Astrocyte of the hippocampus (primary cell): ENCODE results near the gene SH3BGR.

Experiments used
- DNase-seq: peaks from one replicate; pipeline ENCODE4 v3.0.0; 2011; ENCODE audit warnings: low read depth, low spot score

SH3BGR gene

DNA sequence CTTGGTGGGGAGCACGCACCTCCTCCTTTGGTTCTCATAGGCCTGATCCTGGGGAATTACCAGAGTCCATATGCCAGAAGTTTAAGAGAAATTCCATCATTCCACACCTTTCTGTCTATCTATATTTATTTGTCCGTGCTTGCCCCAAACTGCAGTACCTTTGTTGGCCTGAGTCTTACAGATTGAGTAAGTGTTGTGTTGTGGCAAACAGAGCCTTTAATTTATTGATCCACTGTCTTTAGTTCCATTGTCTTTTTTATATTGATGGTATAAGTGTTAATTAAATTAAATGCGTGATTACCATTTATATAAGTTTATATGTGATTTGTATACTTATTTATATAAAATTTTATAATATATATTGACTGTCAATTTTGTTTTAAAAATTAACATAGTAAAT is 4.9 kb downstream of the SH3BGR start:
- DNase-seq, result no peak

DNA sequence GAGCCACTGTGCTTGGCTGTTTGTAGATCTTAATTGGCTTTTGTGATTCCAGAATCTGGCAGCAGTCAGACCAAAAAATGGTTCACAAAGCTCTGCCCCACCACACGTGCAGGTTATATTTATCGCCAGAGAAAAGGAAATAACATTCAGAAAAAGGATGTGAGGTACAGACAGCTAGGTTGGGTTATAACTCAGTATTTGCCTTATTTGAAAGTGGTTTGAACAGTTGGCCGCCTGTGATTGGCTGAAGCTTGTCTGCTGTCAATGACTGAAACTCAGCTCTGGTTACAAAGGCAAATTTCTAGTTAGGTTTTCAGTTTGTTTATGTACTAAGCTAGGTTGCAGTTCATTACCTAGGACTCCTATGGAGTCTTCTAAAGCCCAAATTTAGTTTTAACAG is 9.6 kb downstream of the SH3BGR start:
- DNase-seq, result no peak

- no peak for DNase-seq
These were observed 11.5 kb downstream of the SH3BGR start for GRCh38 chr21:39463308-39463707.

- DNase-seq, result no peak
These were observed 14.8 kb downstream of the SH3BGR start for GRCh38 chr21:39466584-39466983.

GRCh38 chr21:39467746-39468145 is 16.0 kb downstream of the SH3BGR start:
- no peak for DNase-seq

GRCh38 chr21:39468559-39468958 is 16.8 kb downstream of the SH3BGR start:
- no peak for DNase-seq

DNA sequence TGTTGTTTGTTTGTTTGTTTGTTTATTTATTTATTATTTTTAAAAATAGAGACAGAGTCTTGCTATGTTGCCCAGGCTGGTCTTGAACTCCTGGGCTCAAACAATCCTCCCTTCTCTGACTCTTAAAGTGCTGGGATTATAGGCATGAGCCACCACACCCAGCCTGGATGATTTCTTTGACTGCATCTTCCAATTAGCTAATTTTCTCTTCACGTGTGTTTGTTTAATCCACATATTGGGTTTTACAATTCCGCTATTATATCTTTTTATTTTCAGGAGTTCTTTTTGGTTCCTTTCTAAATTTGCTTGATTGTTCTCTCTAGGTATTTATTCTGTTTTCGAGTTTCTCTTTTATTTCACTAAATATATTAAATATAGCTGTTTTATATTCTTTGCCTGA is 19.8 kb downstream of the SH3BGR start:
- DNase-seq, result no peak

- DNase-seq, result no peak
These were observed 21.0 kb downstream of the SH3BGR start for GRCh38 chr21:39472786-39473185.

- no peak for DNase-seq
These were observed 22.8 kb downstream of the SH3BGR start for GRCh38 chr21:39474611-39475010.

DNA sequence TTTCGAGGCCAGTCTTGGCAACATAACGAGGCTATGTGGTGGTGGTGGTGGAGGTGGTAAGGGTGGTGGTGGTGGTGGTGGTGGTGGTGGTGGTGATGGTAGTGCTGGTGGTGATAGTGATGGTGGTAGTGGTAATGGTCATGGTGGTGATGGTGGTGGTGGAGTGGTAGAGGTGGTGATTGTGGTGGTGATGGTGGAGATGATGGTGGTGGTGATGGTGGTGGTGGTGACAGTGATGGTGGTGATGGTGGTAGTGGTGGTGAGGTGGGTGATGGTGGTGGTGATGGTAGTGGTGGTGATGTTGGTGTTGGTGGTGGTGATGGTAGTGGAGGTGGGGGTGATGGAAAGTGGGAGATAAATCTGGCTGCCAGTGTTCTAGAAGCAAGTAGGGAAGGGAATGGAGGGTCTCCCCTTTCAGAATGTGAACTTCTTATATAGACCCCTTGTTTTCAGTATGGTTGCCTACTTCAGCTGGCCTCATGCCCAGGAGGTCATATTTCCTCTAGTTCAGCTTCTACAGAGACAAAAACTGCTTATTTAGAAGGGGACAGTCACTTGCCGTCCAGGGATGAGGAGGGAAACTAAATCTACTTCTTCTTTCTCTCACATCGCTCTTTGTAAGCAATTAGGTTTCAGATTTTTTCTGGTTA is 27.5 kb downstream of the SH3BGR start:
- DNase-seq, result no peak

DNA sequence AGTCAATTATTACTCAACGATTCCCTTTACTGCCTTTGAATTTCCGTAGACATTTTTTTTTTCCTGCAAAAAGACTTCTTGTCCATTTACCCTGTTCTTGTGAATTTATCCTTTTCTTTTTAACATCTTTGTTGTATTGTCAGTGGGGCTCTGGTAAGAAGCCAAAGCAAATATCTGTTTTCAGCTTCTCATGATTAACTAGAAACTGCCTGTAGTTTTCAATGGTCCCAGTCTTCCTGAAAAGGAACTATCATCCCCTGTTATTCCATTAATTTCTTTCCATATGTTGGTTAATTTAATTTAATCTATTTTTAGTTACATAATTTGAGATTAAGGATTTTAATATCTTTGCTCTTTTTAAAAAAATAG is 28.0 kb downstream of the SH3BGR start:
- DNase-seq, result peak; percentile 11

DNA sequence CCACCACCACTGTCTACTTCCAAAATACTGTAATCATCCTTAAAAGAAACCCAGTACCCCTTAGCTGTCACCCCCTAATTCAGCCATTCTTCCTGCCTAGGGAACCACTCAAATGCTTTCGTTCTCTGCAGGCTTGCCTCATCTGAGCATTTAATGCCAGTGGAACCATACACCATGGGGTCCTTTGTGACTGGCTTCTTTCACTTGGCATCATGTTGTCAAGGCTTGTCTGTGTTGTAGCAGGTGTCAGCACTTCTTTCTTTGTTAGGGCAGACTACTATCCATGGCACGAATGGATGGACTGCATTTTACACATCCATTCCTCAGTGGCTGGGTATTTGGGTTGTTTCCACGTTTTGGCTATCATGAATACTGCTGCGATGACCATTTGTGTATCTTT is 28.5 kb downstream of the SH3BGR start:
- DNase-seq, result no peak

- no peak for DNase-seq
These were observed 30.1 kb downstream of the SH3BGR start for GRCh38 chr21:39481886-39482285.

GRCh38 chr21:39483917-39484316 is 32.1 kb downstream of the SH3BGR start:
- DNase-seq, result peak; percentile 30

DNA sequence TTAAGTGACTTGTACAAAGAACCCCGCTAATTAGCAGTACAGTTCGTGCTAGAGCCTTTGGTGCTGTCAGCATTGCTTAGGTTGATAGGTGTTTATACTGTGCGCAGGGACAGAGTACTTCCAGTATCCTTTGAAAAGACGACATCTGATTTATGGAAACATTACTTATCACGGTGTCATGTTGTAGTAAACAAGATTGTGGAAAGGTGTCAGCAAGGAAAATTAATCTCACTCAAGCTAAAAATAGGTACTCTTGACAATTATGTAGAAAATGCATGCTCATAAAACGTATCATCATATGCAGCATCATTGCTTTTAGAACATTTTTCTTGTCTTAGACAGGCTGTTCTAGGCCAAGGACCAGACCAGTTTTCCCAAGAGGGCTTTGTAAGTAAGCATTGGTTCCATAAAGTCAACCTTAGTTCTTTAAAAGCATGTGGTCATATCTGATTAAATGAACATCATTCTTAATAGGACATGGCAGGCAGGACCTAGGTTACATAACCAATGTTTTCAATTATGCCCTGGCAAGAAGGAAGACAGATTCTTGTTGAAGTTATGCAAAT is 33.0 kb downstream of the SH3BGR start:
- no peak for DNase-seq

GRCh38 chr21:39489380-39489924 is 37.7 kb downstream of the SH3BGR start:
- DNase-seq, result no peak

DNA sequence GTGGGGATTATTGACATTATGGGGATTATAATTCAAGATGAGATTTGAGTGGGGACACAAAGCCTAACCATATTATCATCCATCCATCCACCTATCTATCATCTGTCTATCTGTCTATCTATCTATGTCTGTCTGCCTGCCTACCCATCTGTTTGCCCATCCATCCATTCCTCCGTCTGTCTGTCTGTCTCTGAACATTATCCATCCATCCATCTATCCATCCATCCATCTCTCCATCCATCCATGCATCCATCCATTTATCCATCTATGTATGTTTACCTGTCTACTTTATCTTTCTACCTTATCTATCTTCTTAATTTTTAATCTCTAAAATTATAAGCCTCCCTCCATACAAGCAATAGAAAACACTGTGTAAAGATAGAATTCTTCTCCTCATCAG is 47.4 kb downstream of the SH3BGR start:
- DNase-seq, result no peak

DNA sequence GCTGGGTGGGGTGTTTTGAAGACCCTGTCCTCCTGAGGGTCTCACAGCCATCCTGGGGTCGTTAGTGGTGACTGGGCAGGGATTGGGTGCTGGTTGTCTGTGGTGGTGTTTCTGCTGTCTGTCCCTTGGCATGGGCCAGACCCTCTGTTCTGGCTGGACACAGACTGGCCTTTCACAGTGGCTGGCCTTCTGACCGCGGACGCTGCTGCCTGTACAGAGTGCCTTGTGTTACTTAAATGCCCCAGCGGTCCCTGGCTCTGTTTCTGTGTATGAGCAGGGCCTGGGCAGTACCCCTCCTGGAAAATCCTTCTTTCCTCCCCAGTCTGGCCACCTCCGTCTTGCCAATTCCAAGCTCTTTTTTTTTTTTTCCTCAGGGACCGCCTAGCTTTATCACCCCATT is 50.9 kb downstream of the SH3BGR start:
- DNase-seq, result no peak

GRCh38 chr21:39503123-39503762 is 51.5 kb downstream of the SH3BGR start:
- no peak for DNase-seq

DNA sequence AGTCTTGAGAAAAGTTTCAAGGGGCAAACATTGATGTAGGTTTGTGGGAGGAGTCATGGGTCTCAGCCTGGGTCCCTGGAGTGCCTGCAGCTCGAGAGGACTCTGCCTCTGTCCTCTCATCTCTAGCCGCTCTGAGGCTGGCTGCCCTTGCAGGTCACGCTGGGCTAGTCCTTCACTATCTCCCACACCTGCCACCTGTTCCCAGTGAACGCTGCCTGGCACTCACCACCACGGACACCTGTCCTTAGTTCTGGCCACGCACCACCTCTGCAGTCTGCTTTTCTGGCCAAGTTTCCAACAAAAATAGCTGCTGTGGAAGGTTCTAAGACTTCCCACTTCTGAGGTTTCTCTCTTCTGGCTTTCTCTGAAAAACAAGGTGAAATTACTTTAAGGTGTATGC is 52.5 kb downstream of the SH3BGR start:
- DNase-seq, result no peak

DNA sequence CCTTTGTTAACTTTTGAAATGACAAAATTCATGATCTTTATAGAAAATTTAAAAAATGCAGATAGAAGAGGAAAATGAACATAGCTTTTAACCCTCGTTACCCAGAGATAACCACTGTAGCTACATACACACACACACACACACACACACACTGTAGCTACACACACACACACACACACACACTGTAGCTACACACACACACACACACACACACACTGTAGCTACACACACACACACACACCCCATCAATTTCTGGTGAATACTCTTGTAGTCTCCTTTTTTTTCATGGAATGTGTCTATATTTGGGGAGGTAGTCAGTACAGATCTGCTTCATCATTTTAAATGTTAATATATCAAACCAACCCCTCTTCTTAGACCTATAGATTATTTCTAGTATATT is 58.5 kb downstream of the SH3BGR start:
- no peak for DNase-seq

- no peak for DNase-seq
These were observed 59.3 kb downstream of the SH3BGR start for GRCh38 chr21:39511102-39511501.

DNA sequence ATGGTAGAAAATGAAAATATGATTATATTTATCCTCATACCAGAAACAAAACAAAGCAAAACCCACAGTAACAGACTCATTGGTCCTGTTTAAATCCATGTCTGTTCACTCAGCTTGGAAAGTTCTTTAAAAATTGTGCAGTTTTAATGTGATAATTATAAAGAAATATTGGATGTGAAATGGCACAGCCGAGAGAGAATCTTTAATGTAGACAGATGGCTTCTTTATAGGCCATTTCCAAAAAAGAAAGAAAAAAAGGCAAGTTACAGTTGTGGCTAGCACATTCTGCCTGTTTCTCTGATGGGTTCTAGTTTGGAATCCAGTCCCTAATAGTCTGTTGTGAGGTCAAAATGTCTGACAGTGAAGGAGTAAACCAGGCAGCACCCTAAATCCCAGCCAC is 62.0 kb downstream of the SH3BGR start:
- no peak for DNase-seq
